Measurements from ENCODE around the gene CCNL1. TPM values are rescaled to one million over a fixed set of nuclear protein-coding genes. Genes with fewer than 3 reads are reported as not detected.

CCNL1 gene
- total RNA-seq = 100 to 1,000 TPM; 118 to 344 (median 246) TPM

- no peaks in the 10 kb centered on the region for H3K9me3 ChIP-seq
- peak within 1 kb of the TSS; percentile 83 to 86 (median 84) for H3K4me3 ChIP-seq
- DNase-seq (peak; percentile 96 to 100), ATAC-seq (ENCODE audit: low FRiP score in 2 of 2) (peak; percentile 96 to 98)
- no peaks in the 10 kb centered on the region for H3K27me3 ChIP-seq
- peaks cover 16 to 38% (median 26%) of the 10 kb centered on the region in 4 donors for H3K36me3 ChIP-seq
- peaks cover 46 to 55% (median 49%) of the 10 kb centered on the region in 4 donors for H3K4me1 ChIP-seq
- peak within 1 kb of the TSS; percentile 99 to 100 (median 100) for H3K27ac ChIP-seq
- TF ChIP-seq EP300 (IDR thresholded peaks at IDR 0.05) = peak in 2 of 4 donors; percentile 90 to 99
- TF ChIP-seq CTCF (IDR thresholded peaks at IDR 0.05) = peak in 3 of 6 experiments; percentile 3 to 35 (median 28)
- peak; percentile 96 to 100 (median 100) for TF ChIP-seq POLR2A (IDR thresholded peaks at IDR 0.05)
- TF ChIP-seq POLR2AphosphoS5 (IDR thresholded peaks at IDR 0.05) = peak; percentile 100
- WGBS, 2 donors = 0 to 5% methylated on average over 4 to 23 of the region's 88 CpGs
These were observed at the start of gene CCNL1 for GRCh38 chr3:157159762-157160657. Gene CCNL1, minus strand, starts transcription at chr3:157160147. Its CDS starts 53 bp downstream, at chr3:157160094.

- ATAC-seq (ENCODE audit: low FRiP score in 2 of 2) (no peak), DNase-seq (no peak)
- 93 to 96% methylated on average over 1 of the region's 1 CpG for WGBS, 2 donors
- H3K9me3 ChIP-seq = no peaks in the 10 kb centered on the region
- no peaks in the 10 kb centered on the region for H3K27me3 ChIP-seq
- peaks cover 0 to 3% (median 0%) of the 10 kb centered on the region in 4 donors for H3K4me1 ChIP-seq
- no peak overlapping the region for H3K27ac ChIP-seq
- H3K4me3 ChIP-seq = no peak overlapping the region
- no peaks in the 10 kb centered on the region for H3K36me3 ChIP-seq
- no peak for TF ChIP-seq CTCF (IDR thresholded peaks at IDR 0.05)
- TF ChIP-seq POLR2AphosphoS5 (IDR thresholded peaks at IDR 0.05) = no peak
- TF ChIP-seq POLR2A (IDR thresholded peaks at IDR 0.05) = no peak
- no peak for TF ChIP-seq EP300 (IDR thresholded peaks at IDR 0.05)
These were observed 44.9 kb upstream of the CCNL1 start for GRCh38 chr3:157204880-157205279.

GRCh38 chr3:157204431-157204830 is 44.5 kb upstream of the CCNL1 start:
- H3K4me3 ChIP-seq = no peak overlapping the region
- TF ChIP-seq CTCF (IDR thresholded peaks at IDR 0.05) = peak in 4 of 6 experiments; percentile 15 to 36 (median 30)
- no peak for TF ChIP-seq POLR2AphosphoS5 (IDR thresholded peaks at IDR 0.05)
- 36 to 39% methylated on average over 1 of the region's 1 CpG for WGBS, 2 donors
- DNase-seq (no peak), ATAC-seq (ENCODE audit: low FRiP score in 2 of 2) (no peak)
- H3K4me1 ChIP-seq = peaks cover 0 to 3% (median 0%) of the 10 kb centered on the region in 4 donors
- no peaks in the 10 kb centered on the region for H3K36me3 ChIP-seq
- H3K27ac ChIP-seq = no peak overlapping the region
- H3K27me3 ChIP-seq = no peaks in the 10 kb centered on the region
- no peaks in the 10 kb centered on the region for H3K9me3 ChIP-seq

GRCh38 chr3:157201648-157202278 is 41.8 kb upstream of the CCNL1 start:
- peak in 5 of 6 experiments; percentile 19 to 58 (median 52) for TF ChIP-seq CTCF (IDR thresholded peaks at IDR 0.05)
- TF ChIP-seq POLR2AphosphoS5 (IDR thresholded peaks at IDR 0.05) = no peak
- TF ChIP-seq POLR2A (IDR thresholded peaks at IDR 0.05) = no peak
- H3K36me3 ChIP-seq = no peaks in the 10 kb centered on the region
- no peaks in the 10 kb centered on the region for H3K27me3 ChIP-seq
- H3K4me3 ChIP-seq = no peak overlapping the region
- no peak overlapping the region for H3K27ac ChIP-seq
- no peaks in the 10 kb centered on the region for H3K9me3 ChIP-seq
- WGBS, 2 donors = 52 to 53% methylated on average over 6 of the region's 6 CpGs
- DNase-seq (no peak), ATAC-seq (ENCODE audit: low FRiP score in 2 of 2) (no peak)
- peaks cover 0 to 3% (median 0%) of the 10 kb centered on the region in 4 donors for H3K4me1 ChIP-seq

Data from upper lobe of left lung (tissue), 6 donors.